WTC11 (cell line): ENCODE results near the gene LORICRIN. TPM values are rescaled to one million over a fixed set of nuclear protein-coding genes. Genes with fewer than 3 reads are reported as not detected.

Experiments used
- ATAC-seq: fragments of 200-7000 bp; cut with Tn5 transposase; 2 replicates; pipeline ENCODE4 v1.10.0; 2021; ENCODE audit warnings: mild to moderate bottlenecking, moderate library complexity
- CTCF ChIA-PET: fragments of 300-600 bp; sonication (Branson Sonifier 250); formaldehyde crosslinking; loops from one replicate; lab custom pipeline; 2021; ENCODE audit warnings: antibody characterized with exemption; lab: Charles Lee
- POLR2A ChIA-PET: fragments of 350-600 bp; sonication (Branson Sonifier 250); formaldehyde crosslinking; loops from one replicate; lab custom pipeline; 2021; ENCODE audit warnings: antibody characterized with exemption; lab: Charles Lee
- DNase-seq: peaks from one replicate; pipeline ENCODE4 v3.0.0; 2021; ENCODE audit warnings: low spot score
- H3K27ac Mint-ChIP-seq: 2 replicates; pipeline ENCODE4 v1.8.0; 2021; ENCODE audit warnings: mixed read lengths
- H3K27me3 Mint-ChIP-seq: 2 replicates; pipeline ENCODE4 v1.8.0; 2021; ENCODE audit warnings: low read depth, mild to moderate bottlenecking, moderate library complexity, mixed read lengths
- H3K36me3 Mint-ChIP-seq: 2 replicates; pipeline ENCODE4 v1.8.0; 2021; ENCODE audit warnings: mixed read lengths
- H3K4me1 Mint-ChIP-seq: 2 replicates; pipeline ENCODE4 v1.8.0; 2022; ENCODE audit warnings: mixed read lengths
- H3K4me3 Mint-ChIP-seq: 2 replicates; pipeline ENCODE4 v1.8.0; 2021; ENCODE audit warnings: mild to moderate bottlenecking, moderate library complexity, mixed read lengths
- H3K9me3 Mint-ChIP-seq: 2 replicates; pipeline ENCODE4 v1.8.0; 2021; ENCODE audit warnings: mixed read lengths
- CBFB ChIP-seq: sonication (generic); formaldehyde crosslinking; IDR thresholded peaks from 2 replicates; pipeline ENCODE4 v1.8.1; 2022; ENCODE audit warnings: mild to moderate bottlenecking, low read depth, missing genetic modification reagents
- EMX1 ChIP-seq: fragments of 250-450 bp; sonication (Bioruptor Pico); IDR thresholded peaks from 2 replicates; pipeline ENCODE4 v1.8.0; 2021; ENCODE audit warnings: mild to moderate bottlenecking
- GABPB1 ChIP-seq: sonication (generic); formaldehyde crosslinking; IDR thresholded peaks from 2 replicates; pipeline ENCODE4 v1.8.1; 2023; ENCODE audit warnings: mild to moderate bottlenecking, missing genetic modification reagents
- IRF2 ChIP-seq: sonication (generic); formaldehyde crosslinking; IDR thresholded peaks from 2 replicates; pipeline ENCODE4 v1.8.0; 2022; ENCODE audit warnings: low read depth, missing genetic modification reagents, borderline replicate concordance
- KAT7 ChIP-seq: sonication (generic); formaldehyde crosslinking; IDR thresholded peaks from 2 replicates; pipeline ENCODE4 v1.8.1; 2023; ENCODE audit warnings: missing genetic modification reagents, mild to moderate bottlenecking, borderline replicate concordance
- NFATC4 ChIP-seq: fragments of 250-450 bp; sonication (Bioruptor Pico); IDR thresholded peaks from 2 replicates; pipeline ENCODE4 v1.9.0; 2021; ENCODE audit warnings: mild to moderate bottlenecking
- RELA ChIP-seq: sonication (generic); formaldehyde crosslinking; IDR thresholded peaks from 2 replicates; pipeline ENCODE4 v1.8.1; 2022; ENCODE audit warnings: missing genetic modification reagents, mild to moderate bottlenecking, borderline replicate concordance
- TCF7 ChIP-seq: sonication (generic); formaldehyde crosslinking; IDR thresholded peaks from 2 replicates; pipeline ENCODE4 v1.8.0; 2022; ENCODE audit warnings: mild to moderate bottlenecking, low read depth, missing genetic modification reagents, moderate library complexity
- ZNF121 ChIP-seq: sonication (generic); formaldehyde crosslinking; IDR thresholded peaks from 2 replicates; pipeline ENCODE4 v1.8.0; 2023; ENCODE audit warnings: missing genetic modification reagents
- ZNF138 ChIP-seq: sonication (generic); formaldehyde crosslinking; conservative IDR thresholded peaks from 2 replicates; pipeline ENCODE4 v1.8.1; 2022; ENCODE audit warnings: mild to moderate bottlenecking, moderate library complexity, missing genetic modification reagents
- total RNA-seq: library from RNA; stranded (reverse); gene quantifications from 3 replicates; pipeline ENCODE4 v1.2.3, GENCODE V29; 2021
- TF ChIP-seq, protein P1 (sequence below): sonication (generic); formaldehyde crosslinking; IDR thresholded peaks from 2 replicates; pipeline ENCODE4 v1.8.1; 2023; ENCODE audit warnings: mild to moderate bottlenecking, moderate library complexity, missing genetic modification reagents
- TF ChIP-seq, protein P2 (sequence below): sonication (generic); formaldehyde crosslinking; conservative IDR thresholded peaks from 2 replicates; pipeline ENCODE4 v1.8.1; 2023; ENCODE audit warnings: mild to moderate bottlenecking, low read depth, missing genetic modification reagents, moderate library complexity
- TF ChIP-seq, protein P3 (sequence below): sonication (generic); formaldehyde crosslinking; IDR thresholded peaks from 2 replicates; pipeline ENCODE4 v1.8.1; 2022; ENCODE audit warnings: mild to moderate bottlenecking, moderate library complexity, missing genetic modification reagents
- TF ChIP-seq, protein P4 (sequence below): sonication (generic); formaldehyde crosslinking; IDR thresholded peaks from 2 replicates; pipeline ENCODE4 v1.8.1; 2022; ENCODE audit warnings: low read depth, mild to moderate bottlenecking, moderate library complexity, missing genetic modification reagents, borderline replicate concordance
- TF ChIP-seq, protein P5 (sequence below): sonication (generic); formaldehyde crosslinking; IDR thresholded peaks from 2 replicates; pipeline ENCODE4 v1.8.1; 2023; ENCODE audit warnings: mild to moderate bottlenecking, missing genetic modification reagents, moderate library complexity

The LORICRIN gene
- total RNA-seq, 1 experiment from 2014 or later = not detected

DNA sequence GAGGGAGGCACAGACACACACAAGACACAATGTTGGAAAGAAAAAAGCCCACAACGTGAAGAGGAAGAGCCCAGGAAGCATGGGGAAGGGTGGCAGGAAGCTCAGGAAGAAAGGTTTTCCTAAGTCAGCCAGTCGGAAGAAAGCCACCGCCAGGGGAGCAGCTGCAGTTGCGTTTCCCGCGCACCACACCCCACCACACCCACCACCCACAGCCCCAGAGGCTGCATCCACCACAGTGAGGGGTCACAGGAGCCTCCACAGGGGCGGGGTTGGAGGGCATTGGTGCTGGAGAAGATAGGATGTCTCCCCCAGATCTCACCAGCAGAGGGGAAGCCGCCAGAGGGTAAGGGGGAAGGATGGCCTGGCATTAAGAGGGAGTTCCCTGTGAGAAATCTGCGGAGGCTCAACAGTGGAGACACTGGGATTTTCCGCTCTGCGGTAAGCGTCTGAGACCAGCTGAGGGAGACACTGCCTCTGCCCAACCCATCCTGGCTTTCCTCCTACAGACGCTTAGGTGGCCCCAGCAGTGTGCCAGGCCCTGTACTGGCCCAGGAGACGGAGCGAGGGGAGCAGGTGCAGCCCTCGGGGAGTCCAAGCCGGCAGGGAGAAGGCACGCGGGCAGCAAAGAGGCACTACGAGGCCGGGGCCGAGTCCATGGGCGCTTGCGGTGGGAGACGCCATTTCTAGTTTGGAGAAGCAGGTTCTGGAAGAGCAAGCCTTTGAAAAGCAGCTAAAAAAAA, 33.4 kb downstream of the LORICRIN start (continued):
- TF ChIP-seq NFATC4 (CRISPR knock-in tag) = no peak
- TF ChIP-seq IRF2 (CRISPR knock-in tag) = no peak
- TF ChIP-seq KAT7 = no peak
- TF ChIP-seq RELA (CRISPR knock-in tag) = no peak
- no peak for TF ChIP-seq CBFB (CRISPR knock-in tag)
- TF ChIP-seq EMX1 (CRISPR knock-in tag) = no peak
- TF ChIP-seq, protein P1, sequence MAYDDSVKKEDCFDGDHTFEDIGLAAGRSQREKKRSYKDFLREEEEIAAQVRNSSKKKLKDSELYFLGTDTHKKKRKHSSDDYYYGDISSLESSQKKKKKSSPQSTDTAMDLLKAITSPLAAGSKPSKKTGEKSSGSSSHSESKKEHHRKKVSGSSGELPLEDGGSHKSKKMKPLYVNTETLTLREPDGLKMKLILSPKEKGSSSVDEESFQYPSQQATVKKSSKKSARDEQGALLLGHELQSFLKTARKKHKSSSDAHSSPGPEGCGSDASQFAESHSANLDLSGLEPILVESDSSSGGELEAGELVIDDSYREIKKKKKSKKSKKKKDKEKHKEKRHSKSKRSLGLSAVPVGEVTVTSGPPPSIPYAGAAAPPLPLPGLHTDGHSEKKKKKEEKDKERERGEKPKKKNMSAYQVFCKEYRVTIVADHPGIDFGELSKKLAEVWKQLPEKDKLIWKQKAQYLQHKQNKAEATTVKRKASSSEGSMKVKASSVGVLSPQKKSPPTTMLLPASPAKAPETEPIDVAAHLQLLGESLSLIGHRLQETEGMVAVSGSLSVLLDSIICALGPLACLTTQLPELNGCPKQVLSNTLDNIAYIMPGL (CRISPR knock-in tag) = no peak

DNA sequence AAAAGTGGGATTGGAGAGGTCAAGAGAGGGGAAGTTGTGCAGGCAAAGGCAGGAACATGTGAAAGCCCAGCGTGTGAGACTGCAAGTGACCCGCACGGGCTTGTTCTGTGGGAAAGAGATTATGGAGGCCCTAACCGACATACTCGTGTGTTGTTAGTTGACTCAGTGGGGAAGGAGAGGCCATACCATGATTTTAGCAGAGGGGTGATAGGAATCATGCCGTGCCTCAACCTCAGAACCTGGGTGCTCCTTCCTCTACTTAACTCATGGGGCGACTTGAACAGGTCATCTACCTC, 33.9 kb downstream of the LORICRIN start:
- DNase-seq (no peak), ATAC-seq (no peak)
- Mint-ChIP-seq H3K4me3 (no peak overlapping the region), H3K9me3 (no peaks in the 10 kb centered on the region), H3K27ac (no peak overlapping the region), H3K36me3 (no peaks in the 10 kb centered on the region), H3K27me3 (peaks cover 2% of the 10 kb centered on the region; the same call in 1 of the 2 replicates), H3K4me1 (peaks cover 23% of the 10 kb centered on the region)
- ChIA-PET POLR2A (no interaction called here), CTCF (interaction anchor here (1.0 to 2.2 kb wide), 8 partner anchors 9 to 333 kb away, joined by 3 to 9 read pairs (median 4); no protein-coding TSS in a partner anchor)
- TF ChIP-seq, protein P2, sequence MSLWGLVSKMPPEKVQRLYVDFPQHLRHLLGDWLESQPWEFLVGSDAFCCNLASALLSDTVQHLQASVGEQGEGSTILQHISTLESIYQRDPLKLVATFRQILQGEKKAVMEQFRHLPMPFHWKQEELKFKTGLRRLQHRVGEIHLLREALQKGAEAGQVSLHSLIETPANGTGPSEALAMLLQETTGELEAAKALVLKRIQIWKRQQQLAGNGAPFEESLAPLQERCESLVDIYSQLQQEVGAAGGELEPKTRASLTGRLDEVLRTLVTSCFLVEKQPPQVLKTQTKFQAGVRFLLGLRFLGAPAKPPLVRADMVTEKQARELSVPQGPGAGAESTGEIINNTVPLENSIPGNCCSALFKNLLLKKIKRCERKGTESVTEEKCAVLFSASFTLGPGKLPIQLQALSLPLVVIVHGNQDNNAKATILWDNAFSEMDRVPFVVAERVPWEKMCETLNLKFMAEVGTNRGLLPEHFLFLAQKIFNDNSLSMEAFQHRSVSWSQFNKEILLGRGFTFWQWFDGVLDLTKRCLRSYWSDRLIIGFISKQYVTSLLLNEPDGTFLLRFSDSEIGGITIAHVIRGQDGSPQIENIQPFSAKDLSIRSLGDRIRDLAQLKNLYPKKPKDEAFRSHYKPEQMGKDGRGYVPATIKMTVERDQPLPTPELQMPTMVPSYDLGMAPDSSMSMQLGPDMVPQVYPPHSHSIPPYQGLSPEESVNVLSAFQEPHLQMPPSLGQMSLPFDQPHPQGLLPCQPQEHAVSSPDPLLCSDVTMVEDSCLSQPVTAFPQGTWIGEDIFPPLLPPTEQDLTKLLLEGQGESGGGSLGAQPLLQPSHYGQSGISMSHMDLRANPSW (CRISPR knock-in tag) = no peak
- no peak for TF ChIP-seq GABPB1
- TF ChIP-seq, protein P3, sequence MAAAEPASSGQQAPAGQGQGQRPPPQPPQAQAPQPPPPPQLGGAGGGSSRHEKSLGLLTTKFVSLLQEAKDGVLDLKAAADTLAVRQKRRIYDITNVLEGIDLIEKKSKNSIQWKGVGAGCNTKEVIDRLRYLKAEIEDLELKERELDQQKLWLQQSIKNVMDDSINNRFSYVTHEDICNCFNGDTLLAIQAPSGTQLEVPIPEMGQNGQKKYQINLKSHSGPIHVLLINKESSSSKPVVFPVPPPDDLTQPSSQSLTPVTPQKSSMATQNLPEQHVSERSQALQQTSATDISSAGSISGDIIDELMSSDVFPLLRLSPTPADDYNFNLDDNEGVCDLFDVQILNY (CRISPR knock-in tag) = no peak
- TF ChIP-seq ZNF121 (CRISPR knock-in tag) = no peak

DNA sequence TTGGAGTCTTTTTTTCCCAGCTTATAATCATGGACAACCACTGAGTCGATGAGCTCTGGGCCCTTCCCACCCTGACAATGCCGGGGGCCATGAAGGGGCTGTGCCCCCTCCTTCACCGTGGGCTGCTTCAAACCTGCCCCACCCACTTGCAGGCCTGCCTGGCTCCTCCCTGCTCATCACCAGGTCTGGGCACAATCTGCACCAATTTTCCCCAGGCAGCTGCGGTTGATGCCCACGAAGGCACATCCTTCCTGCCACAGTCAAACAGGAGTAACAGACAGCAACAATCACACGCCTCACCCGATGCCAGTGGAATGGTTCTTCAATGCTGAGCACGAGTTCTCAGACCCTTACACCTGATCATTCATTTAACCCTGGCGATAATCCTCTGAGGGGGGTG, 34.4 kb downstream of the LORICRIN start:
- Mint-ChIP-seq H3K27ac (no peak overlapping the region), H3K27me3 (peaks cover 2% of the 10 kb centered on the region; the same call in 1 of the 2 replicates), H3K9me3 (no peaks in the 10 kb centered on the region), H3K36me3 (no peaks in the 10 kb centered on the region), H3K4me3 (no peak overlapping the region), H3K4me1 (peaks cover 23% of the 10 kb centered on the region)
- ATAC-seq = no peak
- POLR2A ChIA-PET = no interaction called here
- TF ChIP-seq NFATC4 (CRISPR knock-in tag) (no peak), TCF7 (no peak), ZNF138 (CRISPR knock-in tag) (no peak)
- TF ChIP-seq, protein P4, sequence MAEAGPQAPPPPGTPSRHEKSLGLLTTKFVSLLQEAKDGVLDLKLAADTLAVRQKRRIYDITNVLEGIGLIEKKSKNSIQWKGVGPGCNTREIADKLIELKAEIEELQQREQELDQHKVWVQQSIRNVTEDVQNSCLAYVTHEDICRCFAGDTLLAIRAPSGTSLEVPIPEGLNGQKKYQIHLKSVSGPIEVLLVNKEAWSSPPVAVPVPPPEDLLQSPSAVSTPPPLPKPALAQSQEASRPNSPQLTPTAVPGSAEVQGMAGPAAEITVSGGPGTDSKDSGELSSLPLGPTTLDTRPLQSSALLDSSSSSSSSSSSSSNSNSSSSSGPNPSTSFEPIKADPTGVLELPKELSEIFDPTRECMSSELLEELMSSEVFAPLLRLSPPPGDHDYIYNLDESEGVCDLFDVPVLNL = no peak
- TF ChIP-seq, protein P5, sequence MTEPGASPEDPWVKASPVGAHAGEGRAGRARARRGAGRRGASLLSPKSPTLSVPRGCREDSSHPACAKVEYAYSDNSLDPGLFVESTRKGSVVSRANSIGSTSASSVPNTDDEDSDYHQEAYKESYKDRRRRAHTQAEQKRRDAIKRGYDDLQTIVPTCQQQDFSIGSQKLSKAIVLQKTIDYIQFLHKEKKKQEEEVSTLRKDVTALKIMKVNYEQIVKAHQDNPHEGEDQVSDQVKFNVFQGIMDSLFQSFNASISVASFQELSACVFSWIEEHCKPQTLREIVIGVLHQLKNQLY = no peak
- CTCF ChIA-PET = interaction anchor here (1.0 to 1.6 kb wide), 5 partner anchors 9 to 333 kb away, joined by 3 to 8 read pairs (median 4); no protein-coding TSS in a partner anchor
- DNase-seq = no peak
